ENCODE data around the gene TRIM43.
"Not testable (repeated sequence)": the region's sequence is repeated elsewhere in the genome, so short reads cannot be mapped to it uniquely, and the experiment has no call there.

TRIM43 gene

DNA sequence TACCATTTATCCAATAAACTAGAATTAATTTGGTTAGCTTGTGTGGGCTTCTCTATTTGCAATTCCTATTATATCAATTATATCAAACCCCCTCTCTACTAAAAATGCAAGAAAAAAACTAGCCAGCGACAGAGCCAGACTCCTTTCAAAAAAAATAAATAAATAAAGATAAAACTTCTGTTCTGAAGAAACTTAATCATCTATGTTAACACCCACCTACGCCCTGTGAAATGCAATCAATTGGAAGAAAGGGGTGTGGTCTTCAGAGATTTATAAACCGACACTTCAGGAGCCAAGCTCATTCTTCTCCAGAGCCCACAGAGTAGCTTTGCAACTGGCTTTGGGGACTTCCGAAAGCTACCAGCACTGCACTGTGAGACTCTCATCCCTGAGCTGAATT is at the start of gene TRIM43:
TSS of gene TRIM43 (plus strand) at position 301 of the 400 bp plus-strand sequence. CDS start 2,023 bp downstream, outside the sequence.
- DNase-seq, result not testable (repeated sequence)

DNA sequence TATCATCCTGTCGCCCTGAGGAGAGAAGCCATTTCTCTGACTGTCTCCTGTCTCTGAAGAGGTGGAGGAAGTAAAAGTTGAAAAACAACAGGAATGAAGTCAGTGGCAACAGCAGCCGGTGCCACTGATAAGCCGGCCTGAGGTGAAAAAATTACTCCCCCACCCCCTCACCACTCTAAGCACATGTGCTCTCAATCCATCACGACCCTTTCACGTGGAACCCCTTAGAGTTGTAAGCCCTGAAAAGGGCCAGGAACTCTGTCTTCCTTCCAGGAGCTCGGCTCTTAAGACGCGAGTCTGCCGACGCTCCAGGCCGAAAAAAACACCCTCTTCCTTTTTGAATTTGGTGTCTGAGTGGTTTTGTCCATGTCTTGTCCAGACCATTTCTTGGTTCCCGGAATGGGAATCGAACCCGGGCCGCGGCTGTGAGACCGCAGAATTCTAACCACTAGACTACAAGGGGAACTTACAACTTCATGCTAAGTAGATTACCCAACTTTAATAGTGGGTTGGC is 40.7 kb upstream of the TRIM43 start:
- no peak for DNase-seq

DNA sequence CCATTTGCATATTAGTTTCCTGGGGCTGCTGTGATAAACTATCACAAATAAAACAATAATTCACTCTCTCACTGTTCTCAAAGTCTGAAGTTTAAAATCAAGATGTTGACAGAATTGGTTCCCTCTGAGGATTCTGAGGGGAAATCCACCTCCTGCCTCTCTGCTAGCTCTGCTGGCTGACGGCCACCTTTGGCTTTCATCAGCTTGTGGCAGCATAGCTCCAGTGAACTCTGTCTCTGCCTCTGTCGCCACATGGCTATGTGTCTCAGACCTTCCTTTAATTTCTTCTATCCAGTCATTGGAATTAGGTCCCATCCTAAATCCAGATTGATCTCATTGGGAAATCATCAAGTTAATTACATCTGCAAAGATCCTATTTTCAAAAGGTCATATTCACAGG is 38.9 kb upstream of the TRIM43 start:
- no peak for DNase-seq

DNA sequence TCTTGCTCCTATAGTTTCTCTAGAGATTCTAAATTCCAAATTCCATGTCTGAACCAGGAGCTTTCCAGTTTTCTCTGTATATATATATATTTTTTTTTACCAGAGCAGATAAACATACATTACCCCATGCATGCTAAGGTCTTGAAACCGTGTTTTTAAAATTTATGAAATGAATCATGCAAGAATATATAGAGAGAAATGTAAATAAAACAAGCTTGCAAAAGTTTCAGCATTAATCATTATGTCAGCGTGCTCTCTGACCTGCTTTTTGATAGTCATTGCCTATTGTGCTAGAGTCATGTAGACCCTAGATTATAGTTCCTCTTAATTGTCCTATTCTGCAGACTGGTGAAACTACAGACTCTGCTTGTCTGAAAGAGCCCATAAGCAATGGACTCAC is 22.6 kb upstream of the TRIM43 start:
- DNase-seq, result no peak

DNA sequence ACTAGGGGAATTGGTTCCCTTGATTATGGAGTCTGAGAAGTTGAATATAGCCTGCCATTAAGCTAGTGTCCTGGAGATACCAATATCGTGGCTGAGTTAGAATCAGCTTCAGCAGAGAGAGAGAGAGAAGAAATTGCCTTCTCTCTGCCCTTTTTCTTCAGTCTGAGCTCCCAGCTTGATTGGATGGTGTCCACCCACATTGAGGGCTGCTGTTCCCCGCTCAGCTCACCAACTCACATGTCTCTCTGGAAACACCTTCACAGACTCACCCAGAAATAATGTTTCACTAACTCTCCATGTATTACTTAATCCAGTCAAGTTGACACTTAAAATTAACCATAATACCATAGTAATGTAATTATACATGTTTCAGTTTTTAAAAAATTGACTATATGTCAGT is 17.9 kb upstream of the TRIM43 start:
- DNase-seq, result no peak

DNA sequence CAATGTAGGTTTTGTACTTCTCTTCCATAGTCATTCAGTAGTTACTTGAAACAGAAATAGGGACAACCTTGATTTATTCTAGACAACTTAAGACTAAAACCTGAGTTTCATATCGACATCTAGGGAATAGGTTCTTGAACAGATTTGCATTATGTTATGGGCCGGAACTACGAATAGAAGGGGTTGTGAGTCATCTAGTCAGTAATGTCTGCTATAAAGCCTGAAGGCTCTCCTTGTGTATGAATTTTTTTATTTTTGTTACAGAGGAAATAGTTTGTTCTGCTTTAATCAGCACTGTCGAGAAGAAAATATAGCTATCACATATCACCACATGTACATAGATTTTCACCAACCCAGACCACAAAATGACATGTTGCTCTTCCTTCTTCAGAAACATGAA is 17.3 kb upstream of the TRIM43 start:
- DNase-seq, result no peak

DNA sequence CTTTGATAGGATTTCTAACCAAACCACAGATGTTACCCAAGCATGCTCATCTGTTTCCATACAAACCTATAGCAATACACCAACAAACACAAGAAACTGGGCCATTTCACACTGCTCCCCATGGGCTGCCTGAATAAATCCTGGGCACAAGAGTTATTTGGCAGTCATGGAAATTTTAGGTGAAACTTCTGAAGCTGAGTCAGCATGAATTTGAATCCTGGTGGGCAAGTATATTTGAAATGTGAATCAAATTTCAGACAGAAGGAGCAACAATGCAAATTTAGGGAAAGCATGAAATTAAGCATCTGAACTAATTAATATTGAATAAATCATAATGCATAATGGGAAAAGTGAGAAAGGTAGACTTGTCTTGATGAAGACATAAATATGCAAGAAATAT is 15.9 kb upstream of the TRIM43 start:
- DNase-seq, result no peak

DNA sequence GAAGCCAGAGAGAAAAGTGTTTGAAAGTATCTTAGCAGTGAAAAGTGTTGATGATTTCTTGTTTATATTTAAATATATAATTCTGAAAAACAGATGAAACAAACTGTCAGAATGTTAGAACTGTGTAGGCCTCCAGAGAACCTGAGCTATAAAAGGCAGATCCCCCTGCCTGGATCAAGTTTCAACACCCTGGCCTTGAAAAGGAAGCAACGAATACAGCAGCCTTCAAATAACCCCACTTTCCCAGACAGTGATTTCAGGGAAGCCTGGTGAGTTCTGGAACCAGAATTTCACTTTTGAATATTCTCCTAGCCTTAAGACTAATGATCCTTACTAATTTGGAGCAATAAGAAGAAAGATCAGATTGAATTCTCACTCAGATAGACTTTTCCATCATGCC is 13.3 kb upstream of the TRIM43 start:
- no peak for DNase-seq

DNA sequence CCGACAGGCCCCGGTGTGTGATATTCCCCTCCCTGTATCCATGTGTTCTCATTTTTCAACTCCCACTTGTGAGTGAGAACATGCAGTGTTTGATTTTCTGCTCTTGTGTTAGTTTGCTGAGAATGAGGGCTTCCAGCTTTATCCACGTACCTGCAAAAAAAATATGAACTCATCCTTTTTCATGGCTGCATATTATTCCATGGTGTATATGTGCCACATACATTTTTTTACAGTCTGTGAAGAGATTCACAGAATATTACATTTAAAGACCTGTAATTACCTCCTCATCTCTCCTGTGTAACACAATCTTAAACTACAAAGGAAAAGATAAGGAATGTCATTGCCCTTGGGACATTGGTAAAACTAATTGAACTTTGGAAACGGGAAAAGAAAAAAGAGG is 8.3 kb upstream of the TRIM43 start:
- not testable (repeated sequence) for DNase-seq

DNA sequence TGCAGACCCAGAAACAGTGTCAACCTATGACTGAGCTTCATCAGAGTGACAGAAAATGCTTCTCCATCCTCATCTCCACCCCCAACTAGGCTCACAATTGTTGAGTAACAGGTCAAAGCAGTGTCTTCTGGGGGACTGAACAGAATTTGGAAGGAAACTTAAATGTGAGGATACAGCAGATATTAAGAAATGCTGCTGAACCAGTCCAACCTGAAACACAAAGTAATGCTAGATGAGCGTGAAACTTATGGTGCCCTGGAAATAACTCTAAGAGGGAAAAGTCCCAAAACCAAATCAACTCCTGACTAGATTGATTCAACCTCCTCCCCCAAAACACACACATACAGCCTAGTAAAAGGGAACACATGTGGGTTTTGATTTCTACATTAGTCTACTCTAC is 7.5 kb upstream of the TRIM43 start:
- DNase-seq, result not testable (repeated sequence)

DNA sequence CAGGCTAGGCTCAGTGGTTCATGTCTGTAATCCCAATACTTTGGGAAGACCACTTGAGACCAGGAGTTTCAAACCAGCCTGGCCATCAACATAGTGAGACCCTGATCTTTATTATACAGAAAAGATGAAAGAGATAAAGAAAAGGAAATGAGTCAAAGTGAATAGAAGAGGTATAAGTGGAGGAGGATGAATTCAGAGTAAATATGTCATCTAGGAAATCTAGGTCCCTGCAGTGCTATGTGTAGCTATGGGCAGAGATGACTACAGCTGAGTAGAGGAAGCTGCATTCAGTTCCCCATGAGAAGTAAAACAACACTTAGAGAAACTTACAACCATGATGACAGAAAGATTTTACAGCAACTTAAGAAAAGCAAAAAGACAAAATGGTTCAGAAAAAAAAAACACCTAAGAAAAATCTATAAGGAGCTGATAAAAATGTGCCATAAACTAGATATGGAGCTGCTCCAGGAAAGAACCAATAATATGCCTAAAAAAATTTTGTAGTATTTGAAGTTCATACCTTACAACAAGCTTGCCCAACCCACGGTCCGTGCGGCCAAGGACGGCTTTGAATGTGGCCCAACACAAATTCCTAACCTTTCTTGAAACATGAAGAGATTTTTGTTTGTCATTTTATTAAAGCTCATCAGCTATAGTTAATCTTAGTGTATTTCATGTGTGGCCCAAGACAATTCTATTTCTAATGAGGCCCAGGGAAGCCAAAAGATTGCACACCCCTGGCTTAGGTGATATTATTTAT is 1.8 kb upstream of the TRIM43 start:
- DNase-seq, result not testable (repeated sequence)

DNA sequence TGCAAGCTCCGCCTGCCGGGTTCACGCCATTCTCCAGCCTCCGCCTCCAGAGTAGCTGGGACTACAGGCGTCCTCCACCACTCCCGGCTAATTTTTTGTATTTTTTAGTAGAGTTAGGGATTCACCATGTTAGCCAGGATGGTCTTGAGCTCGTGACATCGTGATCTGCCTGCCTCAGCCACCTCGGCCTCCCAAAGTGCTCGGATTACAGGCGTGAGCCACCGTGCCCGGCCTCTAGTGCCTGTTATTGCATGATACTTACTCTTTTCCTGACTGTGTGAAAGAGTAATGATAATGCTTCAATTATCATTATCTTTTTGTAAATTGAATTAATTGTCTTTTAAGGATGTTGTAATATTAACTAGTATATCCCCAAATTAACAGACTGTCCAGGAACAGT is 1.2 kb downstream of the TRIM43 start:
- DNase-seq, result not testable (repeated sequence)

DNA sequence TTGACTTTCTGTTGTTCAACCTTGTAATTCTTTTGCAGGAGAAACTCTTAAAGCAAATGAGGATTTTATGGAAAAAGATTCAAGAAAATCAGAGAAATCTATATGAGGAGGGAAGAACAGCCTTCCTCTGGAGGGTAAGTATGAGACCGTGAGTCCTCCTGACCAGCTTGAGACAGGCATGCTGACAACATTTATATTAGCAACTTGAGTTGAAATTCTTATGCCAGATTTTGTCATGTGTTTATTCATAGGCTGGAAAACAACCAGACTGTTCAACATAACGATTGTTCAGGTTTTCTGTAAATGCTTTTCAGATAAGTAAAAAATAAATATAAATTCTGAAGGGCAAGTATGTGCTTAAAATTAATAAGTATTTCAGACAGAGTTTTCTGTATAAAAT is 3.2 kb downstream of the TRIM43 start:
- not testable (repeated sequence) for DNase-seq

DNA sequence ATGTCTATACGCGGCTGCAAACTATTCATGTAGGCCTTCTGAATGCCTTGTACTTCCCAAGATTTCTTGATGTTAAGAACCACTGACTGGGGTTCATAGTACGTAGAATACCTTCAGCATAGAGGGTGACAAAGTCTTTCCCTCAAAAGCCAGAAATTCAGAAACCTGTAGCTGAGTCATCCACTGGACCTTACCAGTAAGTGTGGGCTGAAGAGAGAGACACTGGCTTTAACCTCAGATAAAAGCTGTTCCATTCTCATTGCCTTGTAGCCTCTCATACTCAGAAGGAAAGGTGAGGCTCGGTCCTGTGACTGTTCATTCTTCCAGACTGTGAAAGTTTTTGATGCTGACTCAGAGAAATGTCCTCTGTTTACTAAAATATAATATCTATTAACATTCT is 9.5 kb downstream of the TRIM43 start:
- not testable (repeated sequence) for DNase-seq

DNA sequence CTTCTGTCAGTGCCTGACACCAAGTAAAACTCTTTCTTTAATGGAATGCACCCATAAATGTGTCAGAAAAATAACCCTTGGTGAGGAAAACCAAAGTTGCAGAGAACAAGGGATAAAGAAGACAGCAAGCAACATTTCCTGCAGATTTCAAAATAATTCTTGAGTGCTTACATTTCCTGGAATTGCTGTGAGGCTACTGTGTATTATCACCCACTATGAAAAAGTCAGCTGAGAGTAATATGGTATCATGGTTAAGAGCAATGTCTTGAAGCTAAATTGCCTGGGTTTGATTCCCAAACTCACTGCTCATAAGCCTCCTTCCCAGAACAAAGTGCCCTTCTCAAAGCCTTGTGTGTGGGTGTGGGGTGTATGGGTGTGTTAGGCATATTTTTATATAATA is 10.3 kb downstream of the TRIM43 start:
- not testable (repeated sequence) for DNase-seq

DNA sequence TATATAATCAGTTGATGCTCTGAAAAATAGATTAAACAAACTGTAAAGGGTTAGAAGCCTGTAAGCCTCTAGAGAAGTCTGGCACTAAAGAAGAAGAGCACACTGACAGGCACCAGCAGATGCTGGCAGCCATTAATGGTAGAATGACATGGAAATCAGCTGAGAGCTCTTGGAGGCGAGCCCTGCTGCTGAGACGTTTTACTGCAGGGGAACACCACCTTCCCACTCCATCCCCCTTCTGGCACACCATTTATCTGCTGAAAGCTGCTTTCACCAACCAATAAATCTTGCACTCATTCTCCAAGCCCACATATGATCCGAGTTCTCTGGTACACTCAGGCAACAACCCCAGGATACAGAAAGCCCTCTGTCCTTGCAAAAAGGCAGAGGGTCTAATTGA is 16.6 kb downstream of the TRIM43 start:
- DNase-seq, result not testable (repeated sequence)

DNA sequence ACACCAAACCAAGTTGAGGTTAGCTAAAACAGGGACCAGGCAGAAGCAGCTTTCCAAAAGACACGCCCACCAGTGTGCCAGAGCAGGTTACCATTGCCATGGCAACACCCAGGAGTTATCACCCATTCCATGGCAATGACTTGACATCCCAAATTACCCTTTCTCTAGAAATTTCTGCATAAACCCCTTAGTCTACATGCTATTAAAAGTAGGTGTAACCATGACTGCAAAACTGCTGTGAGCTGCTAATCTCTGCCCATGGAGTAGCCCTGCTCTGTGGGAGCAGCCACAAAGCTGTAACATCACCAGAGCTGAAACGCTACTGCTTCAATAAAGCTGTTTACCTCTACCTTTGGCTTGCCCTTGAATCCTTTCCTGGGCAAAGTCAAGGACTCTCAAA is 18.0 kb downstream of the TRIM43 start:
- DNase-seq, result not testable (repeated sequence)

DNA sequence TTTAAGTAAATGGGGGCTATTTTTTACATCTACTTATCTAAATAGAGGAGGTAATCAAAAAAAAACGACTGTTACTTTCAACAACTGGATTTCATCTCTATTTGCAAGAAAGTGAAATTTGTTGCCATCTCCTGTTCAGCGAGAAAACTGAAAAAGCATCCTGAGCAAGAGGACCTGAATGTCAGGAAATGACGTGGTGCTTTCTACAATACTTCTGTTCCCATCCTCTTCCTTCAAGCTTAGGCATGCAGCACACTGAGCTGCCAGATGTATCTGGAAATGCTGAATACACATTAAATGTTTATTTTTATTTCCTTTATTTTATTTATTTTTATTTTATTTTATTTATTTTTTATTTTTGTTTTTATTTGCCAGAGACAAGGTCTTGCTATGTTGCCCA is 21.2 kb downstream of the TRIM43 start:
- DNase-seq, result not testable (repeated sequence)

DNA sequence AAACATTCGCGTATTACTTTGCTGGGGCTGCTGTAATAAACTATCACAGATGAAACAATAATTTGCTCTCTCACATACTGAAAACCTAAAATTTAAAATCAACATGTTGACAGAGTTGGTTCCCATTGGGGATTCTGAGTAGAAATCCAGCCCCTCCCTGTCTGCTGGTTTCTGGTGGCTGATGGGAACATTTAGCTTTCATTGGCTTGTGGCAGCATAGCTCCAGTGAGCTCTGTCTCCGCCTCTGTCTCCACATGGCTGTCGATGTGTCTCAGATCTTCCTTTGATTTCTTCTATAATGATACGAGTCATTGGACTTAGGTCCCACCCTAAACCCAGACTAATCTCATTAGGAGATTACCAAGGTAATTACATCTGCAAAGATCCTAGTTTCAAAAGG is 30.9 kb downstream of the TRIM43 start:
- DNase-seq, result not testable (repeated sequence)

DNA sequence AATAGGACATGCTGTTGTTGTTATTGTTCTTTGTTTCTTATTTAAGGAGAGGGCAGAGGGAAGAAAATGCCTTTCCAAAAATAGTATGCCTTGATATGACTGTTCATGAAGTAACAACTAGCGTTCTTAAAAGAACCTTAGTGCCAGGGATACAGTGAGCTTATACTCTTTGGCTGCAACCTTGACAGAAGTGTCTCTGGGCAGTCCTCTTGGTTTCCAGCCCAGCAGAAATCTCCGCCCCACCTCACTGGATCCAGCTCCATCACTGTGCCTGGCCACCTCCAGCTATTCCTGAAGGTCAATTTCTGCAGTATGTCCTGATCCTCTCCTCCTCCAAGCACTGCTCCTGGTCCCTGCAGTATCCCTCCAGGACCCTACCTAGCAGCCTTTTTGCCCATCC is 39.2 kb downstream of the TRIM43 start:
- not testable (repeated sequence) for DNase-seq

DNA sequence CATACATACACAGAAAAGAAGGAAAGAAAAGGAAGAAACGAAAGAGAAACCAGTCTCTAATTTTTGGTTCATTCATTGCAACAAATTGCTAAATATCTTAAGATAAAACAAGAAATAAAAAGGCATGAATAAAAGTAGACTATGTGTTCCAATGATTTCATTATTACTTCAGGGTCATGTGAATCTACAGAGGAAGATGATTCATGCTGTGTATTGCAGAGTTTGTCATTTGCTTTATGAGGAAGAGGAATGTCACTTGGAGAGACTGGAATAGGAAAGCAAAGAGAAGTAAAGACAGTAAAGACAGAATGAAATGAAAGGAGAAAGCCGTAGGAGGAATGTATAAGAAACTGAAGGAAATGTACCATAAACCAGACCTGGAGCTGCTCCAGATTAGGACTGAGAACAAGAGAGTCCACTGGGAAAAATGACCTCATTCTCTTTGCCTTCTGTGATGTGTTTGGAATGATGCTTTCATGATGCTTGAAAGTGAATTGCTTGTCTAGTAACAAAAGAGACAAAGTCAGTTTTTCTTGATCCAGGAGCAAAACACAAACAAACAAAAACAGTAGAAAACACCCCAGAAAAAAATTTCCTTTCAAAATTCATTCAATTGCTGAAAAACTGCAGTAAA is 41.9 kb downstream of the TRIM43 start:
- not testable (repeated sequence) for DNase-seq

DNA sequence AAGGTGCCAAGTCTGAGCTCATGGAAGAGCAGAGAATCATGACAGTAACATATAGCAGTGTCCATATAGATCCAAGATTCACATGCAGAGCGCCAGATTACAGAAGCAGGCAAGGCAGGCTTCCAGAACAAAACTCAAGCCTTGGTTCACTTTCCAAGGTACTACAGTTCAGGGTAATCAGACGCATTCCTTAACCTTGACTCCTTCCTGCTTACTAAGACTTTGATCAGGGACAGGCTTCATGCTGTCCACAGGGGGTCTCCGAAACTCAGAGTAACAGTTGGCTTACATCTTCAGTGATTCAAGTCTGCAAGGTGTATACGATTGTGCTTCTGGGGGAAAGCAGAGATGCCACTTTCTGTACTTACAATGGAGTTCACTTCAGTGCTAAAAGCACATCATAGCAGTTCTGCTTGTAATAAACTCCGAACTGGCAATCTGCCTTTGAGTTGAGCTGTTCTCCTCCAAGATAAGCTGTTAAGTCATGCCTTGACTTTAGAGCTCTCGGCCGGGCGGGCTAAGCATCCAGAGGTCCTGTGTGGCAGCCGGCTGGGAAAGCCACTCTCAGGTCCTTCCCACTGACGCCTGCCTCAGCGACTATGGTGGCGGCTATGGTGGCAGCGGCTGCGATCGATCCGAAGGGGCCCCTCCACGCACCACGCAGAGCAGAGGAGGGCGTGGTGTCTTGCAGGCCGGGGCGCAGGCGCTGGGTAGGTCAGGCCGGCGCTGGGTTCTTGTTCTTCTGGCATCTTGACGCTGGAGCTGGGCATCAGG is 48.9 kb downstream of the TRIM43 start:
- DNase-seq, result not testable (repeated sequence)

DNA sequence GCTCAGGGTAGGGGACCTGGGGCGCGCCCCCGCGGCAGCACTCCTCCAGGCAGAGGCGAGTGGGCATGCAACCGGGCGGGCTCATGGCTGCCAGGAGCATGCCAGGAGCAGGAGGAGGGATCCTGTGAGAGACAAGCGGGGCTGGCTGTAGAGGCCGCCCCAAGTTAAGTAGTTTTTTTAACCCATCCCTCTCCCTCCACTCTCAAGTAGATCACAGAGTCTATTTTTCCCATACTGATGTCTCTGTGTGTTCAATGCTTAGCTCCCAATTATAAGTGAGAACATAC is 49.4 kb downstream of the TRIM43 start:
- DNase-seq, result not testable (repeated sequence)

DNA sequence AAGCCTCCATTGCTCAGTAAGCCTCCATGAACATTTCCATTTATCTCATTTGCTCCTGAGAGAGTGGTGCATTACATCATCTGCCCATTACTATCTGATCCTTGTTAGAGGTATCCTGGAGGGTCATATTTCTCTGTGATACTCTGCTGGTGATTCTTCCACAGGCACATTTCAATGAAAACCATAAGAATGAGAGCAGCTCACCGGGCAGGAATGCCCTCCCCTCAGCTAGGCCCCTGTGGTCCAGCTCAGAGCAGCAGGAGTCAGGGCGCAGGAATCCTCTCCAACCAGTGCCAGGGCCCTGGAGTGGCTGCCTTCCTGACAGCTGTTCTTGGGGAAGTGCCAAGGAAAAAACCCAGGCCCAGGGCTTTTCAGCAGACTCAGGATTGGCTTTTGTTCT is 50.0 kb downstream of the TRIM43 start:
- not testable (repeated sequence) for DNase-seq
